GM18511 (cell line): ENCODE data around the gene CEP83.
A peak's percentile ranks its signal among the peaks of the same experiment; 100 is the strongest.
"Not testable (repeated sequence)": the region's sequence is repeated elsewhere in the genome, so short reads cannot be mapped to it uniquely, and the experiment has no call there.

Source experiments
- ATAC-seq: cut with Tn5 transposase; IDR thresholded peaks from one replicate; pipeline ENCODE4 v1.9.1; 2021; ENCODE audit warnings: mild to moderate bottlenecking, moderate library complexity; ENCODE audit not compliant: unreplicated experiment

CEP83 gene

DNA sequence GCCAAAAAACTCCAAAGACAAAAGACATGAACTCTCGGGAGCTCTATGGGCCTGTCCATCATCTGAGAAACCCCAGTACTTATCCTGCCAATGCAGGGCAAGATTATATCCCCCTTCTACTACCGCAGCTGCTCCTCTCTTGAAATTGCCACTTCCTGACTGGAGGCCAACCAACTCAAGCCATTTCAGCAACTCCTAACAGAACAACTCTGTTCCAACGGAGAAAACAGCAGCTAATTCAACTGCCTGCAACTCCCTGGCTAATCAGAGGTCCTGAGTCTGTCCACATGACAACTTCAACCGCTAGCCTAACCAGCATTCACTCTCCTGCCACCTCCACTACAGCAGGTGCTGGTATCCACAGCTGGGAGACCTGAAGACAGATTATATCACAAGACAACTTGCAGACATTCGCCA lies 24.1 kb downstream of the CEP83 start:
- ATAC-seq, result no peak

DNA sequence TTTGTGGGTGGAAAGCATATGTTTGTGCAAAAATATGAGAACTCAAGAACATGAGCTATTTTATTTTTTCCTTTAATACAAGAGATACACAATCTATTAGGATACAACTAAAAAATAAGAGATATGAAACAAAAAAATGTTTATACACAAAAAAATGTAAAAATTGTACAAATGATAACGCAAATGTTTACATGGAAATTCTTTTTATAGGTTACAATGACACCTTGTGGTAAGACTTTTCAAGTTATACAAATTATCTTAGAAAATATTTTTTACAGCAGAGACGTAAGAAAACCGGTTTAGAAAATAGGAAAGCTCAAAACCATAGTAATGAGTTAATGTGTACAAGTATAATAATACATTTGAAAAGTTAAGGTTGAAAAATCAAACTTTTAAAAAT lies 25.5 kb downstream of the CEP83 start:
- ATAC-seq, result no peak

DNA sequence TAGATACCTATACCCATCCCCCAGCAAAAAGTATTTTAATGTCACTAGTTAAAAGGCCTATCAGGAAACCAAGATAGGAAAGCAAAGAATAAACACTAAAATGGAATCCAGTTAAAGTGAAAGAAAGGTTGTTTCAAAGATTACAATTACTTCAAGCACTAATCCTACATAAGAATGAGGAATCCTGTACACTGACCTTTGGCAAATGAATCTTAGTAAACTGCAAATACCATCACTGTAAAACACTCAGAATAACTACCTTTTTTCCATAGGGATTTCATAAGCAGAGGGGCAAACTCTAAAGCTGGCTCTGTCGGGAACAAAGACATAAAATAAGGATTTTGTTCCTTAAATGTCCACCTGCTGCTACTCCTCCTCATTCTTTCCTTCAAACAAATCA lies 25.9 kb downstream of the CEP83 start:
- no peak for ATAC-seq

DNA sequence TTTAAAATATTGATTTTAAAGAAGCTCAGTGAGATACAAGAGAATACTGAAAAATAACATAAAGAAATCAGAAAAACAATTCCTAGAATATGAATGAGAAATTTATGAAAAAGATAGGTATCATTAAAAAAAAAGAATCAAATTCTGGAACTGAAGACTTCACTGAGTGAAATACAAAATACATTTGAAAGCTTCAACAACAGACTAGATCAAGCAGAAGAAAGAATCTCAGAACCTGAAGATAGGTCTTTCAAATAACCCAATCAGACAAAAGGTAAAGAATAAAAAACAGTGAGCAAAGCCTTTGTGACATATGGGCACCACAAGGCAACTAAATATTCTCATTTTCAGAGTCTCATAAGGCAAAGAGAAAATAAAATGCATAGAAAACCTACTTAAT lies 29.4 kb downstream of the CEP83 start:
- ATAC-seq, result no peak

DNA sequence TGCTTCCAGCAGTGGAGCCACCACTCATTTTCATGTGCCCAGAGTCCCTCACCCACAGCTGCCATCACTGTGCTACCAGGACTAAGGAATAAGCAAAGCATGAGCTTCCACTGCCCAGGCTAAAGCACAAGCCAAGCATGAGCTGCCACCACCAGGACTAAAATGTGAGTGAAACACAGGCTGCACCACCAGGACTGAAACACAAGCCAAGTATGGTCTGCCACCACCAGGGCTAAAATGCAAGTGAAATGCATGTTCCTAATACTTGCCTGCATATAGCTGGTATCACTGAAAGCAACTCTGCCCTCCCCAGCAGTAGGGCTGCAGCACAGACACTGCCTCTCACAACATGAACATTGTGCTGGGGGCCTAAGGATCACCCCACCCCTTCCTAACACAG lies 30.0 kb downstream of the CEP83 start:
- no peak for ATAC-seq

DNA sequence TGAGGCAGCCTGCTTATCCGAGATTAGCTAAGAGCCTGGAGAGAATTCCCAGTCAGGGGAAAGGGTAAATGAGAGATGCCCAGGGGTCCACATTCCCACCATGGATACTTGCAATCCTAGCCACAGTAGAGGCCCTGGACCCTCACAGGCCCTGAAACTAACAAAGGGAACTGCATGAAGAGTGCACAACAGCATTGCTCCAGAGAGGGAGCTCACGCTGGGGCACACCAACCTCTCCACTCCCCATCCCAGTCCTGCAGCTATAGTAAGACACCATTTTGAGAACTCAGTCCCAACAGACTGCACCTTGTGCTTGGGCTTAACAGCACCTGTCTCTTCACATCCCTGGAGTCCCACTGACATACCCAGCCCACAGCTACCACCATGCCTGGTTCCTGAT lies 30.5 kb downstream of the CEP83 start:
- ATAC-seq, result no peak

DNA sequence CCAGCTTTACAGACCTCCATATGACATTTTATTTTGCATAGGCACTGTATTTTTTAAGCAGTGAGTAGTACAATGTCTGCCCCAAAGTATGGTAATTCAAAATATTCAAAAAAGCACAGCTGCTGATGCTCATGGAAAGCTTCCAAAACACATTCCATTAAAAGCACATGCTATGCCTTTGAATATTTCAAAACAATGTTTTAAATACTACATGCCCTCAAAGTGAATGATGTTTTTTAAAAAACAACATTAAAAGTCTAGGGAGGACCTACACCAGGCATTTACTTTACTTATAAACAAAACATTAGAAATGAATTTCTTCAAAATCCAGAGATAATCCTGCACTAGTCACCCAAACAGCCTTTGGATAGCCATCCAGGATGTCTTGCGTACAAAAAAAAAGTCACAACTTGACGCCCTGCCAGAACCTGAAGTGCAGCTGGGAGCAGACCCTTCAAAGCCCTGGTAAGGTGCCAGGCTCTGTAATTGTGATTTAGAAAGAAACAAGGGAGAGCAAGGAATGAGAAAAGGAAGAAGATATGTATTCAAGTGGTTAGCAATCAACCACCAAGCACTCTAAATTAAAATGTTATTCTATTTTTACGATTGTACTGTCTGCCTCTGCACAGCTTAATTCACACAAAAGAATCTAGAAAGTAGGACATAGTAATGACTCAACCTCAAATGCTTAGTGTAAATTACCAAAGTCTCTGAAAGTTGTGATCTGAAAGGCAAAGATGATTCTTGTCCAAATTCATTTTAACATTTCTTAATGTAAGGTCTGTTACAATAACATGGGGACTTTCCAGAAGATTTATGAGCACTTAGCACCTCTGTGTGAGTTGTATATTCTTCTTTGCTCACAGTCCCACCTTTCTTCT lies 31.9 kb downstream of the CEP83 start:
- ATAC-seq, result no peak

DNA sequence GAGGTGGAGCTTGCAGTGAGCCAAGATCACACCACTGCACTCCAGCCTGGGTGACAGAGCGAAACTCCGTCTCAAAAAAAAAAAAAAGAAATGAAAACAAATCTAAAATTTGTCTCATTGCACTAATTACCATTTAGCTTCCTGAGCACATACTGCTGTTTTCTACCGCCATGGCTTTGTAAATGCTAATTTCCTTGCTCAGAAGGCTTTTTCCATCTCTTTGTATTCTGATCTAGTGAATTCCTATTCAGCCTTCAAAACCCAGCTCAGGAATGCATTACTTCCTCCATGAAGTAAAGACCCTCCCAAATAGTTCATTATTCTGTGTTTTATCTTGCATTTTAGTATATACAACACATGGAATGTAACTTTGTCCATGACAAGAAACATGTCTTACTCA lies 33.6 kb downstream of the CEP83 start:
- no peak for ATAC-seq

DNA sequence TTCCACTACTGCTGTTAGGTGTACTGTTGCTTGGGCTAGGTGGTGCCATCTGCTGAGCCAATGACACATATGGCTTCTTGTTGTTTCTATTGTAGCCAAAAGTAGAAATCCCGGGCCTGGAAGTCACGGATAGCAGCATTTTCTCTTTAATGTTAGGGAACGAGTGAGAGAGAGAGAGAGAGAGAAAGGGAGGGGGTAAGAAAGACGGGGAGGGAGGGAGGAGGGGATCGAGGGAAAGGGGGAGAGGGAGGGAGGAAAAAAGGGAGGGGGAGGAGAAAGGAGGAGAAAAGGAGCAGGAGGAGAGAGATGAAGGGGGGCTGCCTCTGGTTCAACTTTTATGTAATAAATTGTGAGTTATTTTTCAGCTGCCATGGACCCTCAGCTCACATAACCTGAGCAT lies 34.8 kb downstream of the CEP83 start:
- not testable (repeated sequence) for ATAC-seq

DNA sequence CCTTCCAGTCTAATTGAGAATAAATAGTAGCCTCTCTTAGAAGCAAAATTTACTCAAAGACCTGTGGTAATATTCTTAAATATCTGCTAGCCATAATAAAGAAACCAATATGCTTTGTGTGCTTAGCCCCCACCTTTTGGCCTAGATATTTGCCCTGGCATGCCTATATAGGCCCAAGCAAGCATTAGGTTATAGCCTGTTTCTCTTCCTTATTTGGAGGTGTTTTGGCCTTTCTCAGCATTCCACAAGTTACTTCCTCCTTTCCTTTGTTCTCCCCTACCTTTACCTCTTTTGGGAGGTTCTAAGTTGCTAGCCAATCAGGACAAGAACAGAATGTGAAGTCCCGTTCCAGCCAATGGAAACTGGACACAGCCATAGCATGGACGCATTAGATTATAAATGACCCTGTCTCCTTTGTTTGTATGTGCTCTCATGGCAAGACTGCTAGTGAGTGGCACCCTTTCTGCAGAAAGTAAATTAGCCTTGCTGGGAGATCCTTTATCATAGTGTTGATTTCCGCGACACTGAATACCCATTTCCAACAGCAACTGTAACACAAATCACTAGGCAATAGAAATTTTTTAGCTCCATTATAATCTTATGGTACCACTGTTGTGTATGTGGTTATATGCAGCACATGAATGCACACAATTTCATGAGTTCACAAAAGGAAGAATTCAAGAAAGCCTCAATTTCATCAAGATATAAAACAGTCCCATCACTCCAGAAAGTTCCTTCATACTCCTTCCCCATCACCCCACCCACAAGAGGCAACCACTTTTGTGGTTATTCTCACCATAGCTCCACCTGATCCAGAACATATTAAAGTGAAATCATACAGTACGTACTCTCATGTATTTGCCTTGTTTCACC lies 37.6 kb downstream of the CEP83 start:
- ATAC-seq, result no peak

DNA sequence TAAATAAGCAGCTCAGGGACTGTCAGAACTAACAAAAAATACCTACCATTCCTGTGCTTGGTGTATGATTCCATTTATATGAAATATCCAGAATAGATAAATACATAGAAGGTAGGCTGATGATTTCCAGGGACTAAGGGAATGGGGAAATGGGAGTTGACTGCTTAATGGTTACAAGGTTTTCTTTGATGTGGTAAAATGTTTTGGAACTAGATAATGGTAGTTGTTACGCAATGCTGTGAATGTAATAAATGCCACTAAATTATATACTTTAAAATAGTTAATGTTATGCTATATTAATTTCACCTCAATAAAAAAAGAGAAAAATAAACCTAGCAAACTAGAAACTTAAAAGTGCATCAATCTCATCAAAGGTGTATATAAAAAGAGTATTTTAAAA lies 41.1 kb downstream of the CEP83 start:
- no peak for ATAC-seq

DNA sequence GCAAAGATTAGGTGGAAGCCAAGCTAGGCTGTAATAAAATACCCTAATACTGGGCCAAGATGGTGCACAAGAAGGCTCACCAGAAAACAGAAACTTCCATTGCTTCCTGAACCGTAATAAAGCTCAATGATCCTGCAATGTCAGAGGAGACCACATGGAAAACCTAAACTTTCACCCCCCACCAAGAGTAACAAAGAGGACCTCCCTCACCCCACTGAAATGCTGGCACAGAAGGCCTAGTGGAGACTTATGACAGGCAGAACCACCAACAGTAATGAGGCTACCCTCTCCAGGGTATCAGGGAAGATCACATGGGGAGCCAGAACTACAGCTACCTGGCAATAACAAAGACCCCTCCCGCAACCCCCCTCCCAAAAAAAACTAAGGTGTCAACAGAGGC lies 43.1 kb downstream of the CEP83 start:
- no peak for ATAC-seq

DNA sequence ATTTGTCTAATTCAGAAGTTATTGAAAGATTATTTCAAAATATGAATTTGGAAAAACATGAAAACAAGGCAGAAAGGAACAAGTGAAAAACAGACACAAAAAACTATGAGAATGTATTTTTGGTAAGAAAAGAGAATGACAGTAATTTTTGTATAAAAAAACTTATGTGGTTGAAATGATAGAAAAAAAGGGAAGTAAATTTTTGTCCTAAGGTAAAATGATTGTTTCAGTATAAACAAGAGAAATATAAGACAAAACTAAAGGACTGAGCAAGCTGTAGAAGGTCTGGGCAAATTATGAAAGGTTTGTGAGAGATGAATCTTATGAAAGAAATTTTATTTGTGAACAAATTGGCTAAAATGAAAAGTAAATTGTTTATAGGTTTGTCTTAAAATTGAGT lies 44.6 kb downstream of the CEP83 start:
- ATAC-seq, result no peak

DNA sequence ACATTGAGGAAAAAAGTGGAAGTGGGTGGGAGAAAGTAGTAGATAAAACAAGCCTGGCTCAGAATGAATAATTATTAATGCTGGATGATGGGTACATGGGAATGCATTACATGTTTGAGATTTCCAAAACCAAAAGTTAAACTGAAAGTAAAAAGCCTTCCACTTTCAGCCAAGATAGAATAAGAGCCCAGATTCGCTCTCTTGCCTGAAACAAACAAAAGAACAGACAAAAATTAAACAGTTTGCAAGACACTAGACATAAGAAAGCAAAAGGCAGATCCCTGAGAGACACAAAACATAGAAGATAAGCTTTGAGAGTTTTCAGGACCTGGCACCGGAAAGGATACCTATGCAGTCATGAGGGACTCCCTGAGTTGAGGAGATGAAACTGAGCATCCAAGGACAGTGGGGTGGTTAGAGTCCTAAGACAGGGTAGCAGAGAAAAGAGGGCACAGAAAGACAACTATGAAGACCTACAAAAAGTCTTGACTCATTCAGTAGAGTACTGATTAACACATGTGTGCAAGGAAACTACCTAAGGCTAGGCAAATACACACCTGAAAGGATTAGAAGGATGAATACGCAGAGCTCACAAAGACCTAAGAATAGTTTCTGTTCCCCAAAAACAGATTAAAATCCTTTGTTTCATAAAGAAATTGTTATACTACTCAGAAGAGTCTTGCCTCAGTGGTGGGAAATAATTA lies 54.1 kb downstream of the CEP83 start:
- ATAC-seq, result peak; percentile 88

DNA sequence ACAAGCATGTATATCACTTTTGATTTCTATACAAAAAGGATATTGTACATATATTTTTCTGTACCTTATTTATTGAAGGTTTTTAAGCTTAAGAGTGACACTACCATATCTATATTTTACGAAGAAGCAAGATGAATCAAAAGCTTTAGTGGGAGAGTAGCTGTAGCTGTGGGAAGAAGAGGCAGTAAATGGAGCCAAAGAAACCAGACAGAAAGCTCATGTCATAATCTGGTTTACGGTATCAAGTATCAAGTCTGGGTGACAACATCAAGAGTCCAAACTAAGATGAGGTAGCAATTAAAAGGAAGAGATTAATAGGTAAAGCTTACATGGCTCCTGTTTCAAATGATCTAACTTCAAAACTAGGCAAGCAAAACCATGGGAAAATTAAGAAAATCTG lies 54.8 kb downstream of the CEP83 start:
- ATAC-seq, result no peak

DNA sequence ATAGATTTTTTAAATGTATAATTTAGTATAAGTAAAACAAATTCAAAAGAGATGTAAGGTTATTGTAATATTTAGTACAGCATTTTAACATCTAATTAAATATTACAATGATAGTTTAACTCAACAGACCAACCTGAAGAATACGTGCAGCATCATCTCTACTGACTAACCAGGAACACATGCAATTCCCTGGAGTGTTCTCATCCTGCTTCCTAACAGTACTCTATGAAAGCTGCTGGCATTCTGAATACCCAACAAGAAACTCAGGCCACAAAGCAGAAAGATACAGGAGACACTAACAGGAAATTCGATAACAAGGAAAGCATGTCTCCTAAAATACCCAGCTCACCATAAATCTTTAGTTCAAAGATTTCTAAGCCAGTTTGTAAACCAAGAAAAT lies 58.3 kb downstream of the CEP83 start:
- no peak for ATAC-seq

DNA sequence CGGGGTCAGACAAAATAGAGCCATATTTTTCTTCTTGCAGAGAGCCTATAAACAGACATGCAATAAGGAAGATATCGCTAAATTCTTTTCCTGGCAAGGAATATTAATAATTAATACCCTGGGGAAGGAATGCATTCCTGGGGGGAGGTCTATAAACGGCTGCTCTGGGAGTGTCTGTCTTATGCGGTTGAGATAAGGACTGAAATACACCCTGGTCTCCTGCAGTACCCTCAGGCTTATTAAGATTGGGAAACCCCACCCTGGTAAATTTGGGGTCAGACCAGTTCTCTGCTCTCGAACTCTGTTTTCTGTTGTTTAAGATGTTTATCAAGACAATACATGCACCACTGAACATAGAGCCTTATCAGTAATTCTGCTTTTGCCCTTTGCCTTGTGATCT lies 61.0 kb downstream of the CEP83 start:
- ATAC-seq, result not testable (repeated sequence)

DNA sequence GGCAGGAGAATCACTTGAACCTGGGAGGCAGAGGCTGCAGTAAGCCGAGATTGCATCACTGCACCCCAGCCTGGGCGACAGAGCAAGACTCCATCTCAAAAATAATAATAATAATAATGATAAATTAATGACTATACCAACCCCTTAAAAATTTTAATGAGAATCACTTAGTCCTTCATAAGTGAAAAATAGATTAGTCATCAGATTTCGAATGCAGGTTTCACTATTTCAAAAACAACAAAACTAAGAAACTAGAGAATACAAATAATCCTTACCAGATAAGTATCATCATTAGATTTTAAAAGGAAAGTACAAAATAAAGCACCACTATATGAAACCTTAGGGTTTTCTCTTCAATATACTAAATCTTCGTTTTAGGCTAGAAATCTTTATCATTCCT lies 62.3 kb downstream of the CEP83 start:
- ATAC-seq, result no peak

DNA sequence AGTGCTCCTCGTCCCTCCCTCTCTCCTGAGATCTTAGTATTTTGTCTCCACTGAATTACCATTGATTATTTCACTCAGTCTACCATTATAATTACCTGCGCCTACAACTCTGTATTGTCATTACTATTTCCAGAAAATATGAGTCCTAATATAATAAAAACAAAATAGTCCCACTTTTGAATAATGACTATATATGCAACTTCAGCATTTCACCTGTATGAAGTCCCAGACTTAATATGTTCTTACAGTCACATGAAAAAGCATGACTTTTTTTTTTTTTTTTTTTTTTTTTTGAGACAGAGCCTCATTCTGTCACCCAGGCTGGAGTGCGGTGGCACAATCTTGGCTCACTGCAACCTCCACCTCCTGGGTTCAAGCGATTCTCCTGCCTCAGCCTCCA lies 63.7 kb downstream of the CEP83 start:
- not testable (repeated sequence) for ATAC-seq

DNA sequence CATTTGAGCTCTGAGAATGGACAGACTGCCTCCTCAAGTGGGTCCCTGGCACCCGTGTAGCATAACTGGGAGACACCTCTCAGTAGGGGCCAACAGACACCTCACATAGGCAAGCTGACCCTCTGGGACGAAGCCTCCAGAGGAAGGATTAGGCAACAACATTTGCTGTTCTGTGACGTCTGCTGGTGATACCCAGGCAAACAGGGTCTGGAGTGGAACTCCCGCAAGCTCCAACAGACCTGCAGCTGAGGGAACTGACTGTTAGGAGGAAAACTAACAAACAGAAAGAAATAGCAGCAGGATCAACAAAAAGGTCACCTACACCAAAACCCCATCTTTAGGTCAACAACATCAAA lies 69.6 kb downstream of the CEP83 start:
- ATAC-seq, result no peak

DNA sequence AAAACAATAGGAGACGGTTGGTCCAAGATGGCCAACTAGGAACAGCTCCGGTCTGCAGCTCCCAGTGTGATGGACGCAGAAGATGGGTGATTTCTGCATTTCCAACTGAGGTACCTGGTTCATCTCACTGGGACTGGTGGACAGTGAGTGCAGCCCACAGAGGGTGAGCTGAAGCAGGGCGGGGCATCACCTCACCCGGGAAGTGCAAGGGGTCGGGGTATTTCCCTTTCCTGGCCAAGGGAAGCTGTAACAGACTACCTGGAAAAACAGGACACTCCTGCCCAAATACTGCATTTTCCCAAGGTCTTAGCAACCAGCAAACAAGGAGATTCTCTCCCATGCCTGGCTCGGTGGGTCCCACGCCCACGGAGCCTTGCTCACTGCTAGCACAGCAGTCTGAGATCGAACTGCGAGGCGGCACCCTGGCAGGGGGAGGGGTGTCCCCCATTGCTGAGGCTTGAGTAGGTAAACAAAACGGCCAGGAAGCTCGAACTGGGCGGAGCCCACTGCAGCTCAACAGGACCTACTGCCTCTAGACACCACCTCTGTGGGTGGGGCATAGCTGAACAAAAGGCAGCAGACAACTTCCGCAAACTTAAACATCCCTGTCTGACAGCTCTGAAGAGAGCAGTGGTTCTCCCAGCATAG lies 70.1 kb downstream of the CEP83 start:
- ATAC-seq, result not testable (repeated sequence)
